Gastrocnemius medialis (tissue), 4 donors: ENCODE data around the gene CDK2AP2.

Experiments
- CTCF ChIP-seq, 5 experiments: fragments of 450-650 bp in 3 of 5; fragments of 200-600 bp in 2 of 5; sonication (generic) in 2 of 5; IDR thresholded peaks in 4 of 5; conservative IDR thresholded peaks in 1 of 5; 1 replicate in 4 of 5; 2 replicates in 1 of 5; pipeline ENCODE4 v1.5.1; 2016 to 2019; ENCODE audit warnings: antibody characterized with exemption in 5 of 5, mild to moderate bottlenecking in 3 of 5, moderate library complexity in 3 of 5
- POLR2A ChIP-seq, 2 donors: fragments of 450-650 bp; IDR thresholded peaks; one replicate each; pipeline ENCODE4 v1.6.1; 2017; ENCODE audit warnings: antibody characterized with exemption in 2 of 2, mild to moderate bottlenecking in 2 of 2, moderate library complexity in 2 of 2

DNA sequence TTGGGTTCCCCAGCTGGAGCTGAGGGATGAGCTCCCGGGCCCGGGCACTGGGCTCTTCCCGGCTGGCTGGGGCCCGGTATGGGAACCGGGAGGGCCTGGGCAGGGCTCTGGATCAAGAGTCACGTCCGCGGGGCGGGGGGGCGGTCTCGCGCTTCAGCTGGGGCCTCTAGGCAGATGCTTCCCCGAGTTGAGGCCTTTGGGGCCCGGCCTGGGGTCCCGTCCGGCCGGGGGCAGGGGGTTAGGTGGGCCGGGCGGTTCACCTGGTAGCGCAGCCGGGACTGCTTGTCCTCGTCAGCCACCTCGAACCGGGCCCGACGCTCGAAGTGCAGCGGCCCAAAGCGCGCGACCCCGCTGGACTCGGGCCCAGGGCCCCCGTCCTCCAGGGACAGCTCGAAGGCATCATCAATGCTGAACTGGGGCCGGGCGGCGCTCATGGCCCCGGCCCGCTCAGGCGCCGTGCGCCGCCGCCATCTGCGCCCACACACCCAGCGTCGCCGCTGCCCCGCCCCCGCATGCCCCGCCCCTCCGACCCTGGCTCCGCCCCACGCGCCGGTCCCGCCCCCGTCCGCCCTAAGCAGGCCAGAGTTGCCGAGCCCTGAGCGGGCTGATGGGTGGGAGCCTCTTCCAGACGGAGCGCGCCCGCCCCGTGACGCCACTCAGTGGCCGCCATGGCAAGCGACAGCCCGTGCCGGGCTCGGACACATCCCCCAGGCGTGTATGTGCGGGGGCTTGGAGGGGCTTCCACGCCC is 39.0 kb downstream of the CDK2AP2 start, which contains the start of gene TMEM134:
- TF ChIP-seq POLR2A (IDR thresholded peaks at IDR 0.05) (peak; percentile 54 to 64), CTCF (IDR thresholded peaks at IDR 0.05 in 4 of 5, conservative IDR thresholded peaks at IDR 0.05 in 1 of 5) (peak in 4 of 5 experiments; percentile 24 to 62 (median 58))
